MM.1S (cell line): ENCODE data around the gene KRTAP4-5.
"Not testable (repeated sequence)": the region's sequence is repeated elsewhere in the genome, so short reads cannot be mapped to it uniquely, and the experiment has no call there.

ENCODE experiments used
- DNase-seq: peaks from one replicate; pipeline ENCODE4 v3.0.0-alpha.2; 2015
- H2AFZ ChIP-seq: fragments of 300-600 bp; sonication (generic); 2 replicates; pipeline ENCODE4 v1.6.0; 2016; ENCODE audit warnings: antibody characterized with exemption, low read length
- H3F3A ChIP-seq: fragments of 300-600 bp; sonication (generic); 2 replicates; pipeline ENCODE4 v1.6.1; 2016; ENCODE audit warnings: mild to moderate bottlenecking, antibody characterized with exemption, low read length, moderate library complexity, mixed read lengths; ENCODE audit not compliant: insufficient read depth
- H3K27ac ChIP-seq: fragments of 300-600 bp; sonication (generic); 2 replicates; pipeline ENCODE4 v1.5.1; 2016; ENCODE audit warnings: mild to moderate bottlenecking, low read length
- H3K27me3 ChIP-seq: fragments of 300-600 bp; sonication (generic); replicated peaks from 2 replicates; pipeline ENCODE4 v1.6.0; 2016; ENCODE audit warnings: low read length; ENCODE audit not compliant: insufficient read depth
- H3K36me3 ChIP-seq: fragments of 300-600 bp; sonication (generic); replicated peaks from 2 replicates; pipeline ENCODE4 v1.6.1; 2016; ENCODE audit warnings: mild to moderate bottlenecking, low read length, mixed read lengths; ENCODE audit not compliant: insufficient read depth
- H3K4me1 ChIP-seq: fragments of 300-600 bp; sonication (generic); 2 replicates; pipeline ENCODE4 v1.6.1; 2016; ENCODE audit warnings: low read length, mixed read lengths
- H3K4me2 ChIP-seq: fragments of 300-600 bp; sonication (generic); 2 replicates; pipeline ENCODE4 v1.6.0; 2016; ENCODE audit warnings: low read depth, low read length
- H3K4me3 ChIP-seq: fragments of 300-600 bp; sonication (generic); 2 replicates; pipeline ENCODE4 v1.5.1; 2016; ENCODE audit warnings: low read length, mixed read lengths
- H3K79me2 ChIP-seq: fragments of 300-600 bp; sonication (generic); 2 replicates; pipeline ENCODE4 v1.6.1; 2016; ENCODE audit warnings: mixed run types, low read length, mixed read lengths
- H3K9ac ChIP-seq: fragments of 300-600 bp; sonication (generic); 2 replicates; pipeline ENCODE4 v1.6.1; 2016; ENCODE audit warnings: low read length, mixed read lengths
- H3K9me2 ChIP-seq: fragments of 300-600 bp; sonication (generic); replicated peaks from 2 replicates; pipeline ENCODE4 v1.6.1; 2016; ENCODE audit warnings: mild to moderate bottlenecking, low read length, mixed read lengths; ENCODE audit not compliant: insufficient read depth
- H3K9me3 ChIP-seq: fragments of 300-600 bp; sonication (generic); replicated peaks from 2 replicates; pipeline ENCODE4 v1.6.1; 2016; ENCODE audit warnings: mild to moderate bottlenecking, low read length, mixed read lengths; ENCODE audit not compliant: insufficient read depth
- H4K20me1 ChIP-seq: fragments of 300-600 bp; sonication (generic); 2 replicates; pipeline ENCODE4 v1.6.1; 2016; ENCODE audit warnings: mild to moderate bottlenecking, low read length, moderate library complexity, mixed read lengths; ENCODE audit not compliant: insufficient read depth
- EZH2 ChIP-seq: fragments of 300-600 bp; sonication (generic); optimal IDR thresholded peaks from 2 replicates; pipeline ENCODE3; 2017; ENCODE audit warnings: low read depth, mild to moderate bottlenecking, antibody characterized with exemption, low read length, mixed read lengths
- EZH2phosphoT487 ChIP-seq: fragments of 300-600 bp; sonication (generic); IDR thresholded peaks from 2 replicates; pipeline ENCODE4 v1.6.1; 2018; ENCODE audit warnings: antibody characterized with exemption, low read length
- TF ChIP-seq, protein P1 (sequence below): fragments of 300-600 bp; sonication (generic); IDR thresholded peaks from 2 replicates; pipeline ENCODE4 v1.5.1; 2016; ENCODE audit warnings: antibody characterized with exemption, low read length, mixed read lengths

KRTAP4-5 gene

DNA sequence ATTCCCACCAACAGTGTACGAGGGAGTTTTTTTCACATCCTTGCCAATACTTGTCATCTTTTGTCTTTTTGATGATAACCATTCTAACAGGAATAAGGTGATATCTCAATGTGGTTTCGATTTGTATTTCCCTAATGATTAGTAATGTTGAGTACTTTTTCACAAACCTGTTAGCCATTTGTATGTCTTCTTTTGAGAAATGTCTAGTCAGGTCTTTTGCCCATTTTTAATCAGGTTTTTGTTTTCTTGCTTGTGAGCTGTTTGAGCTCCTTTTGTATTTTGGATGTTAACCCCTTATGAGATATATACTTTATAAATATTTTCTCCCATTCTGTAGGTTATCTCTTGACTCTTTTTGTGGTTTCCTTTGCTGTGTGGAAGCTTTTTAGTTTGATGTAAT is 1.9 kb upstream of the KRTAP4-5 start:
- no peak overlapping the region for H3K4me2 ChIP-seq
- H3K9ac ChIP-seq = no peak overlapping the region
- H3K9me3 ChIP-seq = no peaks in the 10 kb centered on the region
- H4K20me1 ChIP-seq = no peaks in the 10 kb centered on the region
- H3K79me2 ChIP-seq = no peaks in the 10 kb centered on the region
- H3K4me3 ChIP-seq = no peak overlapping the region
- no peak overlapping the region for H2AFZ ChIP-seq
- H3K27me3 ChIP-seq = no peaks in the 10 kb centered on the region
- no peaks in the 10 kb centered on the region for H3K9me2 ChIP-seq
- H3K27ac ChIP-seq = no peak overlapping the region
- H3K36me3 ChIP-seq = no peaks in the 10 kb centered on the region
- no peaks in the 10 kb centered on the region for H3F3A ChIP-seq
- TF ChIP-seq, protein P1, sequence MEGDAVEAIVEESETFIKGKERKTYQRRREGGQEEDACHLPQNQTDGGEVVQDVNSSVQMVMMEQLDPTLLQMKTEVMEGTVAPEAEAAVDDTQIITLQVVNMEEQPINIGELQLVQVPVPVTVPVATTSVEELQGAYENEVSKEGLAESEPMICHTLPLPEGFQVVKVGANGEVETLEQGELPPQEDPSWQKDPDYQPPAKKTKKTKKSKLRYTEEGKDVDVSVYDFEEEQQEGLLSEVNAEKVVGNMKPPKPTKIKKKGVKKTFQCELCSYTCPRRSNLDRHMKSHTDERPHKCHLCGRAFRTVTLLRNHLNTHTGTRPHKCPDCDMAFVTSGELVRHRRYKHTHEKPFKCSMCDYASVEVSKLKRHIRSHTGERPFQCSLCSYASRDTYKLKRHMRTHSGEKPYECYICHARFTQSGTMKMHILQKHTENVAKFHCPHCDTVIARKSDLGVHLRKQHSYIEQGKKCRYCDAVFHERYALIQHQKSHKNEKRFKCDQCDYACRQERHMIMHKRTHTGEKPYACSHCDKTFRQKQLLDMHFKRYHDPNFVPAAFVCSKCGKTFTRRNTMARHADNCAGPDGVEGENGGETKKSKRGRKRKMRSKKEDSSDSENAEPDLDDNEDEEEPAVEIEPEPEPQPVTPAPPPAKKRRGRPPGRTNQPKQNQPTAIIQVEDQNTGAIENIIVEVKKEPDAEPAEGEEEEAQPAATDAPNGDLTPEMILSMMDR = no peak
- H3K4me1 ChIP-seq = no peaks in the 10 kb centered on the region
- DNase-seq = no peak

DNA sequence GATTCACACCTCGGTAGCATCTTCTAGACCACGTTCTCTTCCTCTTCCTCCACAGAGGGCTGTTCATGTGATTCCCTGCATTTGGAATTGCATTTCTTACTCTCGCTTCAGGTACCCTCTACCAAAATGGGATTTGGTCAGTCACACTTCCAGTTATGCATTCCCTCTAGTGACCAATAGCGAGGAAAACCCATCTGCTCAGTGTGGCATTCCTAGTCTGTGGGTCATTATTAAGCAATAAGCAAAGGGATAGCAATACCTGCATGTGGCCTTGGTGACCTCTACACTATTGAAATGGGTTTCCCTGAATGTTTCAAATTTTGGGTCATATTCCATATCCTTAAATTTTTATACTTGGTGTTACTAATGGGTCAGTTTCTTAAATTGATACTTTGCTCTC is 401 bp upstream of the KRTAP4-5 start:
- Histone ChIP-seq H3K27me3 (no peaks in the 10 kb centered on the region), H3K27ac (no peak overlapping the region), H3K4me1 (no peaks in the 10 kb centered on the region), H3K9me2 (no peaks in the 10 kb centered on the region), H3K4me3 (no peak overlapping the region), H3F3A (no peaks in the 10 kb centered on the region), H3K79me2 (no peaks in the 10 kb centered on the region), H3K9me3 (no peaks in the 10 kb centered on the region), H3K4me2 (no peak overlapping the region), H3K9ac (no peak overlapping the region), H4K20me1 (no peaks in the 10 kb centered on the region), H3K36me3 (no peaks in the 10 kb centered on the region), H2AFZ (no peak overlapping the region)
- TF ChIP-seq EZH2 (no peak), EZH2phosphoT487 (no peak)
- TF ChIP-seq, protein P1 = no peak
- no peak for DNase-seq

DNA sequence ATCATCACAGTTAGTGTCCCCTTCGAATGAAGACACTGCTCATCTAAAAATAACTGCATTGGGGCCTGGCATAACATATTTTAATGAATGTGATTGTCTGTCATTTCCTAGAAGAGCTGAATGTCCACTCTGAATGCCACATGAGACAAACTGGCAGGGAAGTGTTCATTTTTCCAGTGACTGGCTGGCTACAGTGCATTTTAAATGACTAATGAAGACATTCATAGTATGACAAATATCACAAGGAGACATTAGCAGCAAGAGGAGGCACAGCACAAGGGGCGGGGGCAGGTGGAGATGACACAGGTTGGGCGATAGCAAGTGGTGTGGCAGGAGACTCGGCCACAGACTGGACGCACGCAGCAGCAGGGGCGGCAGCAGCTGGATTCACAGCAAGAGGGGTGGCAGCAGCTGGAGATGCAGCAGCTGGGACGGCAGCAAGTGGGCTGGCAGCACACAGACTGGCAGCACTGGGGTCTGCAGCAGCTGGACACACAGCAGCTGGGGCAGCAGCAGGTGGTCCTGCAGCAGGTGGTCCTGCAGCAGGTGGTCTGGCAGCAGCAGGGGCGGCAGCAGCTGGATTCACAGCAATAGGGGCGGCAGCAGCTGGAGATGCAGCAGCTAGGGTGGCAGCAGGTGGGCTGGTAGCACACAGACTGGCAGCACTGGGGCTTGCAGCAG is 514 bp downstream of the KRTAP4-5 start:
- not testable (repeated sequence) for H3K4me3 ChIP-seq, H3K4me2 ChIP-seq, H3K9me2 ChIP-seq, DNase-seq, H3K9ac ChIP-seq, H3K36me3 ChIP-seq, H3K4me1 ChIP-seq, H3K27ac ChIP-seq, H3F3A ChIP-seq, H4K20me1 ChIP-seq, H3K79me2 ChIP-seq, H2AFZ ChIP-seq, H3K27me3 ChIP-seq, H3K9me3 ChIP-seq

DNA sequence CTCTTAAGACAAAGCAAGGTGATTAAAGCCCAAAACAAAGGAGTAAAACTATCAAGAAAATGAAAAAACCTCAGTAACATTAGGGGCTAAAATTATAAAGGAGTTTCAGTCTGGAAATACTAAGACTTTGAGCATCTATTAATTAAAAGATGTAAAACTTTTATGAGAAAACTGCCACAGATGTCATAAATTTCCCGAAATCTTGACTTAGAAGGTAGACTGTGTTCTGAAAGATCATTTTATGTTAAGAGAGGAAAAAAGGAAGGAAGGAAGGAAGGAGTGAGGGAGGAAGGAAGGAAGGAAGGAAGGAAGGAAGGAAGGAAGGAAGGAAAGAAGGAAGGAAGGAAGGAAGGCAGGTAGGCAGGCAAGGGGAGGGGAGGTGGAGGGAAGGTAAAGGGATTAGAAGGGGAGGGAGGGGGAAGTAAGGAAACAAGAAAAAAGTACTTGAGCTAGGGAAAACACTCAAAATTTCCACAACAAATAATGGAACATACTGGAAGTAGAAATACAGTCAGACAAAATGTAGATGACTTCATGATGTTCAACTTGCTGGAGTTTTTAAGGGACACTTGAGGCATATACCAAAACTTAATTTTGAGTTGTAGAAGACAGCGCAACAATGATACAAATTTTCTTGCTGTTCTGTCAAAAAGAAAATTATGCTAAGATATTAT is 2.0 kb downstream of the KRTAP4-5 start:
- no peaks in the 10 kb centered on the region for H3K27me3 ChIP-seq
- H3K27ac ChIP-seq = no peak overlapping the region
- H3K9ac ChIP-seq = no peak overlapping the region
- no peaks in the 10 kb centered on the region for H3K36me3 ChIP-seq
- no peaks in the 10 kb centered on the region for H4K20me1 ChIP-seq
- TF ChIP-seq EZH2 (no peak), EZH2phosphoT487 (no peak)
- TF ChIP-seq, protein P1 = no peak
- no peaks in the 10 kb centered on the region for H3K9me2 ChIP-seq
- DNase-seq = no peak
- no peaks in the 10 kb centered on the region for H3K4me1 ChIP-seq
- no peak overlapping the region for H3K4me3 ChIP-seq
- H3K4me2 ChIP-seq = no peak overlapping the region
- no peaks in the 10 kb centered on the region for H3K9me3 ChIP-seq
- no peaks in the 10 kb centered on the region for H3F3A ChIP-seq
- no peak overlapping the region for H2AFZ ChIP-seq
- H3K79me2 ChIP-seq = no peaks in the 10 kb centered on the region
